Neural progenitor cell (in vitro differentiated cells): ENCODE results near the gene SCLT1. TPM values are rescaled to one million over a fixed set of nuclear protein-coding genes. Genes with fewer than 3 reads are reported as not detected.
A peak's percentile ranks its signal among the peaks of the same experiment; 100 is the strongest.
"Not testable (repeated sequence)": the region's sequence is repeated elsewhere in the genome, so short reads cannot be mapped to it uniquely, and the experiment has no call there.

Experiments used
- DNase-seq: peaks from one replicate; pipeline ENCODE4 v3.0.0-alpha.2; 2016; ENCODE audit warnings: low spot score
- H2AFZ ChIP-seq: fragments of 200-600 bp; sonication (generic); replicated peaks from 2 replicates; pipeline ENCODE4 v1.6.1; 2016; ENCODE audit warnings: antibody characterized with exemption
- H3F3A ChIP-seq: fragments of 200-600 bp; sonication (generic); 2 replicates; pipeline ENCODE4 v1.6.1; 2016; ENCODE audit warnings: antibody characterized with exemption, low read depth
- H3K27ac ChIP-seq: fragments of 200-600 bp; sonication (generic); 2 replicates; pipeline ENCODE4 v1.5.1; 2016; ENCODE audit warnings: mild to moderate bottlenecking
- H3K27me3 ChIP-seq: fragments of 200-600 bp; sonication (generic); 2 replicates; pipeline ENCODE4 v1.6.1; 2016; ENCODE audit warnings: mild to moderate bottlenecking, moderate library complexity
- H3K36me3 ChIP-seq: fragments of 200-600 bp; sonication (generic); 2 replicates; pipeline ENCODE4 v1.5.1; 2016
- H3K4me1 ChIP-seq: fragments of 200-600 bp; sonication (generic); 2 replicates; pipeline ENCODE4 v1.6.1; 2016; ENCODE audit warnings: mixed run types
- H3K4me2 ChIP-seq: fragments of 200-600 bp; sonication (generic); 2 replicates; pipeline ENCODE4 v1.6.1; 2016
- H3K4me3 ChIP-seq: fragments of 200-600 bp; sonication (generic); 2 replicates; pipeline ENCODE4 v1.5.1; 2016
- H3K79me2 ChIP-seq: fragments of 200-600 bp; sonication (generic); 2 replicates; pipeline ENCODE4 v1.6.1; 2016; ENCODE audit warnings: low read depth
- H3K9ac ChIP-seq: fragments of 200-600 bp; sonication (generic); 2 replicates; pipeline ENCODE4 v1.6.1; 2016
- H3K9me3 ChIP-seq: fragments of 200-600 bp; sonication (generic); 2 replicates; pipeline ENCODE4 v1.5.1; 2016; ENCODE audit warnings: low read depth
- H4K20me1 ChIP-seq: fragments of 200-600 bp; sonication (generic); 2 replicates; pipeline ENCODE4 v1.6.1; 2016; ENCODE audit warnings: low read depth
- H3K27ac Mint-ChIP-seq: 3 replicates; pipeline ENCODE4 v1.8.0; 2021; ENCODE audit warnings: mixed read lengths
- H3K27me3 Mint-ChIP-seq: 2 replicates; pipeline ENCODE4 v1.8.0; 2022; ENCODE audit warnings: low read depth, mild to moderate bottlenecking, inconsistent platforms, moderate library complexity, mixed read lengths; ENCODE audit not compliant: insufficient read depth
- H3K36me3 Mint-ChIP-seq: 3 replicates; pipeline ENCODE4 v1.8.0; 2021; ENCODE audit warnings: mixed read lengths
- H3K4me1 Mint-ChIP-seq: 3 replicates; pipeline ENCODE4 v1.8.0; 2021; ENCODE audit warnings: mixed read lengths
- H3K4me3 Mint-ChIP-seq: 3 replicates; pipeline ENCODE4 v1.8.0; 2021; ENCODE audit warnings: mild to moderate bottlenecking, moderate library complexity, mixed read lengths
- H3K9me3 Mint-ChIP-seq: 3 replicates; pipeline ENCODE4 v1.8.0; 2020; ENCODE audit warnings: mixed read lengths
- EZH2 ChIP-seq: fragments of 200-600 bp; sonication (generic); IDR thresholded peaks from 2 replicates; pipeline ENCODE4 v1.6.1; 2017; ENCODE audit warnings: antibody characterized with exemption, mild to moderate bottlenecking, moderate library complexity
- EZH2phosphoT487 ChIP-seq: fragments of 200-600 bp; sonication (generic); IDR thresholded peaks from 2 replicates; pipeline ENCODE4 v1.6.1; 2017; ENCODE audit warnings: antibody characterized with exemption
- total RNA-seq: library from RNA; depleted of rRNA; stranded (reverse); fragments of >200 nt; gene quantifications from 2 replicates; pipeline ENCODE4 v1.2.3, GENCODE V29; 2015; ENCODE audit warnings: low replicate concordance
- TF ChIP-seq, protein P1 (sequence below): fragments of 200-600 bp; sonication (generic); IDR thresholded peaks from 2 replicates; pipeline ENCODE4 v1.5.1; 2017; ENCODE audit warnings: antibody characterized with exemption, mild to moderate bottlenecking

Gene SCLT1
- total RNA-seq, 1 donor from 2014 or later = 30.0 TPM

- H4K20me1 ChIP-seq = no peaks in the 10 kb centered on the region
- no peaks in the 10 kb centered on the region for H3K4me1 ChIP-seq
- no peak overlapping the region for H3K4me3 Mint-ChIP-seq
- no peak overlapping the region for H3K4me2 ChIP-seq
- H3K9ac ChIP-seq = no peak overlapping the region
- no peaks in the 10 kb centered on the region for H3K79me2 ChIP-seq
- H2AFZ ChIP-seq = no peak overlapping the region
- no peak overlapping the region for H3K27ac ChIP-seq
- DNase-seq = no peak
- H3K9me3 Mint-ChIP-seq = no peaks in the 10 kb centered on the region
- H3F3A ChIP-seq = no peaks in the 10 kb centered on the region
- no peak overlapping the region for H3K4me3 ChIP-seq
- no peak overlapping the region for H3K27ac Mint-ChIP-seq
- H3K36me3 ChIP-seq = no peaks in the 10 kb centered on the region
- no peaks in the 10 kb centered on the region for H3K9me3 ChIP-seq
- no peaks in the 10 kb centered on the region for H3K27me3 ChIP-seq
- H3K27me3 Mint-ChIP-seq = no peaks in the 10 kb centered on the region
- no peaks in the 10 kb centered on the region for H3K36me3 Mint-ChIP-seq
- TF ChIP-seq EZH2 (no peak), EZH2phosphoT487 (no peak)
- TF ChIP-seq, protein P1, sequence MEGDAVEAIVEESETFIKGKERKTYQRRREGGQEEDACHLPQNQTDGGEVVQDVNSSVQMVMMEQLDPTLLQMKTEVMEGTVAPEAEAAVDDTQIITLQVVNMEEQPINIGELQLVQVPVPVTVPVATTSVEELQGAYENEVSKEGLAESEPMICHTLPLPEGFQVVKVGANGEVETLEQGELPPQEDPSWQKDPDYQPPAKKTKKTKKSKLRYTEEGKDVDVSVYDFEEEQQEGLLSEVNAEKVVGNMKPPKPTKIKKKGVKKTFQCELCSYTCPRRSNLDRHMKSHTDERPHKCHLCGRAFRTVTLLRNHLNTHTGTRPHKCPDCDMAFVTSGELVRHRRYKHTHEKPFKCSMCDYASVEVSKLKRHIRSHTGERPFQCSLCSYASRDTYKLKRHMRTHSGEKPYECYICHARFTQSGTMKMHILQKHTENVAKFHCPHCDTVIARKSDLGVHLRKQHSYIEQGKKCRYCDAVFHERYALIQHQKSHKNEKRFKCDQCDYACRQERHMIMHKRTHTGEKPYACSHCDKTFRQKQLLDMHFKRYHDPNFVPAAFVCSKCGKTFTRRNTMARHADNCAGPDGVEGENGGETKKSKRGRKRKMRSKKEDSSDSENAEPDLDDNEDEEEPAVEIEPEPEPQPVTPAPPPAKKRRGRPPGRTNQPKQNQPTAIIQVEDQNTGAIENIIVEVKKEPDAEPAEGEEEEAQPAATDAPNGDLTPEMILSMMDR = no peak
- H3K4me1 Mint-ChIP-seq = peaks cover 7% of the 10 kb centered on the region
Measured at GRCh38 chr4:129136433-129136832, 43.1 kb upstream of the SCLT1 start.

DNA sequence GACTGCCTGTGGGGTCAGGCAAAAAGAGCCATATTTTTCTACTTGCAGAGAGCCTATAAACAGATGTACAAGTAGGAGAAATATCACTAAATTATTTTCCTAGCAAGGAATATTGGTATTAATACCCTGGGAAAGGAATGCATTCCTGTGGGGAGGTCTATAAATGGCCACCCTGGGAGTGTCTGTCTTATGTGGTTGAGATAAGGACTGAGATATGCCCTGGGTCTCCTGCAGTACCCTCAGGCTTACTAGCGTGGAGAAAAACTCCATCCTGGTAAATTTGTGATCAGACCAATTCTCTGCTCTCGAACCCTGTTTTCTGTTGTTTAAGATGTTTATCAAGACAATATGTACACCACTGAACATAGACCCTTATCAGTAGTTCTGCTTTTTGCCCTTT lies 38.0 kb upstream of the SCLT1 start:
- Histone ChIP-seq H3K4me3 (no peak overlapping the region), H3K4me1 (no peaks in the 10 kb centered on the region), H3K9ac (no peak overlapping the region), H3K79me2 (no peaks in the 10 kb centered on the region), H4K20me1 (no peaks in the 10 kb centered on the region), H2AFZ (no peak overlapping the region), H3K27me3 (no peaks in the 10 kb centered on the region), H3F3A (no peaks in the 10 kb centered on the region), H3K36me3 (no peaks in the 10 kb centered on the region), H3K4me2 (no peak overlapping the region), H3K9me3 (no peaks in the 10 kb centered on the region), H3K27ac (no peak overlapping the region)
- Mint-ChIP-seq H3K4me3 (no peak overlapping the region), H3K27me3 (no peaks in the 10 kb centered on the region), H3K9me3 (no peaks in the 10 kb centered on the region), H3K4me1 (no peaks in the 10 kb centered on the region), H3K36me3 (no peaks in the 10 kb centered on the region), H3K27ac (no peak overlapping the region)
- TF ChIP-seq EZH2phosphoT487 (no peak), EZH2 (no peak)
- TF ChIP-seq, protein P1 = no peak
- no peak for DNase-seq

DNA sequence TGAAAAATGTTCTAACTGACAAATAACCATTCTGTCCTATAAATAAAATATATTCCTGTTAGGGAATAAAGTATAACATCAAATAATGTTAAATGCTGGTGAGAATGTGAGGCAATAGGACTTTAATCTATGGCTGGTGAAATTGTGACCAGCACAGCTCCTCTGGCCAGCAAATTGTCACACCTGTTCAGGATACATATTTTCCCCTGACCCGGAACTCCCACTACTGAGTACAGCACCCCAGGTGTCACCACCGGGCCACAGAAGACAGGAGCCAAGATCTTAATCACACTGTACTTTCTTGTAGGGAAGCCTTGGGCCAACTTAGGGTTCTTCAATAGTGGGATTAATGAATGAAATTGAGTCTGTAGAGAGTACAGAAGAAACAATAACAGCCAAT lies 35.8 kb upstream of the SCLT1 start:
- Histone ChIP-seq H3K9ac (no peak overlapping the region), H2AFZ (no peak overlapping the region), H3K9me3 (no peaks in the 10 kb centered on the region), H4K20me1 (no peaks in the 10 kb centered on the region), H3K4me2 (no peak overlapping the region), H3K4me1 (no peaks in the 10 kb centered on the region), H3F3A (no peaks in the 10 kb centered on the region), H3K79me2 (no peaks in the 10 kb centered on the region), H3K4me3 (no peak overlapping the region), H3K27me3 (no peaks in the 10 kb centered on the region), H3K36me3 (no peaks in the 10 kb centered on the region), H3K27ac (no peak overlapping the region)
- TF ChIP-seq EZH2phosphoT487 (no peak), EZH2 (no peak)
- TF ChIP-seq, protein P1 = no peak
- no peaks in the 10 kb centered on the region for H3K36me3 Mint-ChIP-seq
- H3K4me3 Mint-ChIP-seq = no peak overlapping the region
- H3K27ac Mint-ChIP-seq = no peak overlapping the region
- no peak for DNase-seq
- H3K4me1 Mint-ChIP-seq = no peaks in the 10 kb centered on the region
- H3K27me3 Mint-ChIP-seq = peaks cover 2% of the 10 kb centered on the region
- H3K9me3 Mint-ChIP-seq = no peaks in the 10 kb centered on the region

- H3K9me3 ChIP-seq, H3F3A ChIP-seq, H3K27ac Mint-ChIP-seq, H4K20me1 ChIP-seq, H3K4me3 ChIP-seq, H3K9ac ChIP-seq, H3K9me3 Mint-ChIP-seq, H3K36me3 Mint-ChIP-seq, H3K27ac ChIP-seq, H3K4me1 Mint-ChIP-seq, H3K79me2 ChIP-seq, H3K27me3 ChIP-seq, H3K27me3 Mint-ChIP-seq, H3K4me3 Mint-ChIP-seq, H3K4me1 ChIP-seq, H3K4me2 ChIP-seq, H3K36me3 ChIP-seq, DNase-seq: not testable (repeated sequence)
- H2AFZ ChIP-seq = peak overlapping the region; percentile 50
Measured at GRCh38 chr4:129126614-129127013, 33.3 kb upstream of the SCLT1 start.
